ENCODE results near the gene CD79A. TPM values are rescaled to one million over a fixed set of nuclear protein-coding genes. Genes with fewer than 3 reads are reported as not detected.
"Not testable (repeated sequence)": the region's sequence is repeated elsewhere in the genome, so short reads cannot be mapped to it uniquely, and the experiment has no call there.

CD79A gene
- polyA plus RNA-seq, 3 donors = 1.8 to 3.0 TPM; not detected in 1

GRCh38 chr19:41911889-41912731 is 35.0 kb downstream of the CD79A start:
- no peak overlapping the region for H3K27ac ChIP-seq (ENCODE audit: low read depth, low read length)
- WGBS, 3 donors = 13 to 19% (median 17%) methylated on average over 29 of the region's 29 CpGs

GRCh38 chr19:41912899-41913537 is 35.9 kb downstream of the CD79A start:
- WGBS, 3 donors = 2% methylated on average over 34 to 51 of the region's 51 CpGs
- no peak overlapping the region for H3K27ac ChIP-seq (ENCODE audit: low read depth, low read length)

GRCh38 chr19:41913538-41914423 is 36.7 kb downstream of the CD79A start:
- 7 to 15% (median 8%) methylated on average over 20 to 21 of the region's 21 CpGs for WGBS, 3 donors
- H3K27ac ChIP-seq (ENCODE audit: low read depth, low read length) = no peak overlapping the region

GRCh38 chr19:41914424-41914834 is 37.4 kb downstream of the CD79A start:
- not testable (repeated sequence) for H3K27ac ChIP-seq (ENCODE audit: low read depth, low read length)
- 3 to 12% (median 9%) methylated on average over 2 to 5 of the region's 5 CpGs for WGBS, 3 donors

- H3K27ac ChIP-seq (ENCODE audit: low read depth, low read length) = no peak overlapping the region
- 3 to 4% (median 3%) methylated on average over 37 to 38 of the region's 38 CpGs for WGBS, 3 donors
Measured at GRCh38 chr19:41915021-41915775, 38.1 kb downstream of the CD79A start.

- WGBS, 3 donors = 27 to 35% (median 29%) methylated on average over 21 to 27 of the region's 27 CpGs
- no peak overlapping the region for H3K27ac ChIP-seq (ENCODE audit: low read depth, low read length)
Measured at GRCh38 chr19:41915776-41916414, 38.8 kb downstream of the CD79A start.

- no peak overlapping the region for H3K27ac ChIP-seq (ENCODE audit: low read depth, low read length)
- 42 to 54% (median 46%) methylated on average over 12 of the region's 12 CpGs for WGBS, 3 donors
Measured at GRCh38 chr19:41917676-41918075, 40.6 kb downstream of the CD79A start.

- WGBS, 3 donors = 82 to 93% (median 85%) methylated on average over 4 to 6 of the region's 6 CpGs
- no peak overlapping the region for H3K27ac ChIP-seq (ENCODE audit: low read depth, low read length)
Measured at GRCh38 chr19:41918095-41918494, 41.0 kb downstream of the CD79A start.

- no peak overlapping the region for H3K27ac ChIP-seq (ENCODE audit: low read depth, low read length)
- WGBS, 3 donors = 84 to 94% (median 91%) methylated on average over 5 of the region's 5 CpGs
Measured at GRCh38 chr19:41918653-41919244, 41.7 kb downstream of the CD79A start.

- H3K27ac ChIP-seq (ENCODE audit: low read depth, low read length) = no peak overlapping the region
- WGBS, 3 donors = 85 to 91% (median 87%) methylated on average over 33 of the region's 33 CpGs
Measured at GRCh38 chr19:41919948-41920712, 43.1 kb downstream of the CD79A start.

GRCh38 chr19:41920882-41921576 is 44.0 kb downstream of the CD79A start:
- WGBS, 3 donors = 10 to 24% (median 12%) methylated on average over 23 to 26 of the region's 26 CpGs
- no peak overlapping the region for H3K27ac ChIP-seq (ENCODE audit: low read depth, low read length)

- 15 to 32% (median 16%) methylated on average over 21 to 22 of the region's 22 CpGs for WGBS, 3 donors
- no peak overlapping the region for H3K27ac ChIP-seq (ENCODE audit: low read depth, low read length)
Measured at GRCh38 chr19:41921577-41922576, 44.8 kb downstream of the CD79A start.

- H3K27ac ChIP-seq (ENCODE audit: low read depth, low read length) = no peak overlapping the region
- WGBS, 3 donors = 12 to 28% (median 24%) methylated on average over 12 to 18 of the region's 18 CpGs
Measured at GRCh38 chr19:41922585-41922984, 45.5 kb downstream of the CD79A start.

- H3K27ac ChIP-seq (ENCODE audit: low read depth, low read length) = no peak overlapping the region
- 34 to 49% (median 35%) methylated on average over 4 to 6 of the region's 6 CpGs for WGBS, 3 donors
Measured at GRCh38 chr19:41923045-41923788, 46.1 kb downstream of the CD79A start.
